Measurements from ENCODE around the gene NXN.
"Not testable (repeated sequence)": the region's sequence is repeated elsewhere in the genome, so short reads cannot be mapped to it uniquely, and the experiment has no call there.

Gene NXN

GRCh38 chr17:798246-798645, 181.3 kb downstream of the NXN start:
- DNase-seq (ENCODE audit: low read depth, low spot score), result no peak

GRCh38 chr17:797236-797840, 182.2 kb downstream of the NXN start:
- DNase-seq (ENCODE audit: low read depth, low spot score), result no peak
- no peak overlapping the region for H3K4me3 ChIP-seq (ENCODE audit: low read length)

More at GRCh38 chr17:798246-798645, 181.3 kb downstream of the NXN start:
- no peak overlapping the region for H3K4me3 ChIP-seq (ENCODE audit: low read length)

- no peak overlapping the region for H3K4me3 ChIP-seq (ENCODE audit: low read length)
- DNase-seq (ENCODE audit: low read depth, low spot score), result no peak
These were observed 183.0 kb downstream of the NXN start for GRCh38 chr17:796609-797008.

- DNase-seq (ENCODE audit: low read depth, low spot score), result no peak
- no peak overlapping the region for H3K4me3 ChIP-seq (ENCODE audit: low read length)
These were observed 183.9 kb downstream of the NXN start for GRCh38 chr17:795721-796120.

GRCh38 chr17:795276-795675, 184.3 kb downstream of the NXN start:
- DNase-seq (ENCODE audit: low read depth, low spot score), result no peak
- no peak overlapping the region for H3K4me3 ChIP-seq (ENCODE audit: low read length)

GRCh38 chr17:794876-795275, 184.7 kb downstream of the NXN start:
- DNase-seq (ENCODE audit: low read depth, low spot score), result peak; percentile 35
- no peak overlapping the region for H3K4me3 ChIP-seq (ENCODE audit: low read length)

- DNase-seq (ENCODE audit: low read depth, low spot score), result no peak
These were observed 187.3 kb downstream of the NXN start for GRCh38 chr17:792277-792676.

GRCh38 chr17:791829-792228, 187.7 kb downstream of the NXN start:
- no peak overlapping the region for H3K4me3 ChIP-seq (ENCODE audit: low read length)
- DNase-seq (ENCODE audit: low read depth, low spot score), result no peak

More at GRCh38 chr17:792277-792676, 187.3 kb downstream of the NXN start:
- H3K4me3 ChIP-seq (ENCODE audit: low read length), result no peak overlapping the region

GRCh38 chr17:790874-791247, 188.7 kb downstream of the NXN start:
- H3K4me3 ChIP-seq (ENCODE audit: low read length); DNase-seq (ENCODE audit: low read depth, low spot score): not testable (repeated sequence)

- not testable (repeated sequence) for H3K4me3 ChIP-seq (ENCODE audit: low read length); DNase-seq (ENCODE audit: low read depth, low spot score)
These were observed 189.4 kb downstream of the NXN start for GRCh38 chr17:789931-790873.

- H3K4me3 ChIP-seq (ENCODE audit: low read length), result no peak overlapping the region
- DNase-seq (ENCODE audit: low read depth, low spot score), result no peak
These were observed 190.3 kb downstream of the NXN start for GRCh38 chr17:789160-789840.

- DNase-seq (ENCODE audit: low read depth, low spot score), result no peak
- no peak overlapping the region for H3K4me3 ChIP-seq (ENCODE audit: low read length)
These were observed 191.0 kb downstream of the NXN start for GRCh38 chr17:788551-788950.

- no peak for DNase-seq (ENCODE audit: low read depth, low spot score)
- H3K4me3 ChIP-seq (ENCODE audit: low read length), result no peak overlapping the region
These were observed 191.8 kb downstream of the NXN start for GRCh38 chr17:787641-788221.

- not testable (repeated sequence) for H3K4me3 ChIP-seq (ENCODE audit: low read length); DNase-seq (ENCODE audit: low read depth, low spot score)
These were observed 193.7 kb downstream of the NXN start for GRCh38 chr17:785901-786300.

- no peak for DNase-seq (ENCODE audit: low read depth, low spot score)
- H3K4me3 ChIP-seq (ENCODE audit: low read length), result no peak overlapping the region
These were observed 195.4 kb downstream of the NXN start for GRCh38 chr17:784143-784542.

GRCh38 chr17:781805-782731, 197.5 kb downstream of the NXN start, which contains the start of the genes GLOD4 and MRM3:
Gene GLOD4 (minus strand): TSS chr17:782280. CDS start chr17:782255, 25 bp downstream.
Gene MRM3 (plus strand): TSS chr17:782353. CDS start chr17:782379, 26 bp downstream.
- H3K4me3 ChIP-seq (ENCODE audit: low read length), result peak within 1 kb of the TSS; percentile 100
- peak; percentile 86 for DNase-seq (ENCODE audit: low read depth, low spot score)

- DNase-seq (ENCODE audit: low read depth, low spot score), result no peak
These were observed 201.5 kb downstream of the NXN start for GRCh38 chr17:778096-778495.

GRCh38 chr17:774313-774584, 205.3 kb downstream of the NXN start:
- DNase-seq (ENCODE audit: low read depth, low spot score), result no peak
- H3K4me3 ChIP-seq (ENCODE audit: low read length), result no peak overlapping the region

More at GRCh38 chr17:778096-778495, 201.5 kb downstream of the NXN start:
- no peak overlapping the region for H3K4me3 ChIP-seq (ENCODE audit: low read length)
